Body of pancreas (tissue), 4 donors: Measurements from ENCODE around the gene CNBP. TPM values are rescaled to one million over a fixed set of nuclear protein-coding genes. Genes with fewer than 3 reads are reported as not detected.

Experiments
- ATAC-seq: fragments of 150-250 bp; one replicate; pipeline ENCODE4 v1.9.1; 2016
- DNase-seq, 4 donors: peaks; one replicate each; pipeline ENCODE4 v3.0.0-alpha.2; 2019
- H3K27ac ChIP-seq, 4 donors: fragments of 200-600 bp; sonication (generic); 1 replicate in 3 of 4; 2 replicates in 1 of 4; pipeline versions ENCODE4 v1.5.1 to v1.6.1; 2016 to 2019; ENCODE audit warnings: mild to moderate bottlenecking in 1 of 4, mixed read lengths in 1 of 4, moderate library complexity in 1 of 4
- H3K27me3 ChIP-seq, 2 donors: fragments of 200-600 bp; sonication (generic); one replicate each; pipeline ENCODE4 v1.6.0; 2016; ENCODE audit warnings: mild to moderate bottlenecking in 1 of 2
- H3K36me3 ChIP-seq, 2 donors: fragments of 200-600 bp; sonication (generic); replicated peaks in 1 of 2; 2 replicates each; pipeline ENCODE4 v1.5.1; 2016; ENCODE audit warnings: low read depth in 2 of 2; ENCODE audit not compliant: insufficient read depth in 1 of 2
- H3K4me1 ChIP-seq: fragments of 200-600 bp; sonication (generic); one replicate; pipeline ENCODE4 v1.6.0; 2016
- H3K4me3 ChIP-seq, 2 donors: fragments of 200-600 bp; sonication (generic); 1 replicate in 1 of 2; 2 replicates in 1 of 2; pipeline ENCODE4 v1.5.1; 2016 to 2019
- H3K9me3 ChIP-seq, 3 donors: fragments of 200-600 bp; sonication (generic); 1 replicate in 2 of 3; 2 replicates in 1 of 3; pipeline ENCODE4 v1.5.1; 2016
- POLR2A ChIP-seq, 3 donors: fragments of 450-650 bp; IDR thresholded peaks; one replicate each; pipeline ENCODE4 v1.6.1; 2016; ENCODE audit warnings: antibody characterized with exemption in 3 of 3, mild to moderate bottlenecking in 2 of 3
- WGBS, 2 donors: methylation state at CpG; one replicate each; pipeline ENCODE4 v1.1.5; 2017; 5-methylcytosine and 5-hydroxymethylcytosine counted together
- intact Hi-C: fragments of 100-400 bp; cut with DNase I; formaldehyde crosslinking; loops from one replicate; pipeline ENCODE4 v1.15.1; 2023
- total RNA-seq, 2 donors: library from RNA; depleted of rRNA; stranded (reverse); fragments of >200 nt; gene quantifications; one replicate each; pipeline ENCODE4 v1.1.0, GENCODE V29; 2016
- TF ChIP-seq, protein P1 (sequence below), 7 experiments: fragments of 450-650 bp in 4 of 7; fragments of 200-600 bp in 3 of 7; sonication (generic) in 3 of 7; IDR thresholded peaks; one replicate each; pipeline ENCODE4 v1.5.1; 2016 to 2019; ENCODE audit warnings: antibody characterized with exemption in 7 of 7

CNBP gene
- total RNA-seq, 2 donors from 2014 or later: 175 to 262 TPM

DNA sequence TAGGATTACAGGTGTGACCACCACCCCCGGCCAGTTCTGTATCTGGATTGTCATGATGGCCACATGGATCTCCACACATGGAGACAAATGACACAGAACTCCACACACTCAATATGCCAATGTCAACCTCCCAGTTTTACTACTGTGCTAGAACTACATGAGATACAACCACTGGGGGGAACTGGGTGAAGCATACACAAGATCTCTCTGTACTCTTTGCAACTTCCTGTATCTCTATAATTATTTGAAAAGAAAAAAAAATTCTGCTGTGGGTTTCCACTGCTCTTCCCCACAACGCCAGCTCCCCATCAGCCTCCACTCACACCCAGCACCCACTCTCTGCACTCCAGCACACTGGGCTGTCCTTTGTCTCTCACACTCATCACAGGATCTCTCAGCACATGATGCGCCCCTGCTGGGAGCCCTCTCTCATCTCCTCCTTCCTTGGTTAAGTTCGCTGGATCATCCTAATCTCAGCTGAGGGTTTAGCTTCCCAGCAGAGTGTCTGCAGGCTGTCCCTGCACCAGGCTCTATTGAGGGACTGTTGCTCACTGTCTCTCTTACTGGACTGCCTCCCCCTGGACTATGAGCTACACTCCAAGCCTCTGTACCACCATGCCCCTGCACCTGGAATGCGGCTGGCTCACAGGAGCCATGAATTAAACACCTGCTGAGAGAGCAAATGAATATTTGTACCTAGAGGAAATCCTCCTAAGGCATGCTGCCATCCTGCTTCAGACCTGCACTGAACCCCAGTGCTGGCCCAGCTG is 51.4 kb downstream of the CNBP start:
- intact Hi-C loops: no loop called here
- Histone ChIP-seq H3K27me3 (no peaks in the 10 kb centered on the region), H3K27ac (no peak overlapping the region), H3K4me3 (no peak overlapping the region), H3K9me3 (no peaks in the 10 kb centered on the region), H3K36me3 (peaks cover 0 to 31% of the 10 kb centered on the region in 2 donors), H3K4me1 (no peaks in the 10 kb centered on the region)
- TF ChIP-seq, protein P1, sequence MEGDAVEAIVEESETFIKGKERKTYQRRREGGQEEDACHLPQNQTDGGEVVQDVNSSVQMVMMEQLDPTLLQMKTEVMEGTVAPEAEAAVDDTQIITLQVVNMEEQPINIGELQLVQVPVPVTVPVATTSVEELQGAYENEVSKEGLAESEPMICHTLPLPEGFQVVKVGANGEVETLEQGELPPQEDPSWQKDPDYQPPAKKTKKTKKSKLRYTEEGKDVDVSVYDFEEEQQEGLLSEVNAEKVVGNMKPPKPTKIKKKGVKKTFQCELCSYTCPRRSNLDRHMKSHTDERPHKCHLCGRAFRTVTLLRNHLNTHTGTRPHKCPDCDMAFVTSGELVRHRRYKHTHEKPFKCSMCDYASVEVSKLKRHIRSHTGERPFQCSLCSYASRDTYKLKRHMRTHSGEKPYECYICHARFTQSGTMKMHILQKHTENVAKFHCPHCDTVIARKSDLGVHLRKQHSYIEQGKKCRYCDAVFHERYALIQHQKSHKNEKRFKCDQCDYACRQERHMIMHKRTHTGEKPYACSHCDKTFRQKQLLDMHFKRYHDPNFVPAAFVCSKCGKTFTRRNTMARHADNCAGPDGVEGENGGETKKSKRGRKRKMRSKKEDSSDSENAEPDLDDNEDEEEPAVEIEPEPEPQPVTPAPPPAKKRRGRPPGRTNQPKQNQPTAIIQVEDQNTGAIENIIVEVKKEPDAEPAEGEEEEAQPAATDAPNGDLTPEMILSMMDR (IDR thresholded peaks at IDR 0.05): no peak
- no peak for TF ChIP-seq POLR2A (IDR thresholded peaks at IDR 0.05)
- WGBS, 2 donors: 85 to 87% methylated on average over 5 of the region's 5 CpGs
- ATAC-seq (no peak), DNase-seq (no peak)

DNA sequence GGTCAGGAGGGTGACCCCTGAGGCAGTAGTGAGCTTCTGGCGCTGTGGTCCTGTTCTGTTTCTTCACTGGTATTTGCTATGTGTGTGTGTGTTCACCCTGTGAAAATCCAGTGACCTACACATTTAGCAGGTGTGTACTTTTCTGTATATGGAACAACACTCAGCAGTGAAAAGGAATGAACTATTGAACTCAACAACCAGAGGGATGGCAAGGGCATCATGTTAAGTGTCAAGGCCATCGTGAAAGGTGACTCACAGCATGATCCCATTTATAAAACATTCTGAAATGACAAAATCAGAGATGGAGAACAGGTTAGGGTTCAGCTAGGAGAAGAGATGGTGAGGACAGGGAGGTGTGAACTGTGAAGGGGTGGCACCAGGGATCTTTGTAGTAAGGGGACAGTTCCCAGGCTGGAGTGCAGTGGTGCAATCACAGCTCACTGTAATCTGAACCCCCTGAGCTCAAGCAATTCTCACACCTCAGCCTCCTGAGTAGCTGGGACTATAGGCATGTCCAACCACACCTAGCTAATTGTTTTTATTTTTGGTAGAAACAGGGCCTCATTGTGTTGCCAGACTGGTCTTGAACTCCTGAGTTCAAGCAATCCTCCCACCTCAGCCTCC is 52.1 kb downstream of the CNBP start:
- no peak for TF ChIP-seq POLR2A (IDR thresholded peaks at IDR 0.05)
- TF ChIP-seq, protein P1 (IDR thresholded peaks at IDR 0.05): no peak
- H3K4me3 ChIP-seq: no peak overlapping the region

DNA sequence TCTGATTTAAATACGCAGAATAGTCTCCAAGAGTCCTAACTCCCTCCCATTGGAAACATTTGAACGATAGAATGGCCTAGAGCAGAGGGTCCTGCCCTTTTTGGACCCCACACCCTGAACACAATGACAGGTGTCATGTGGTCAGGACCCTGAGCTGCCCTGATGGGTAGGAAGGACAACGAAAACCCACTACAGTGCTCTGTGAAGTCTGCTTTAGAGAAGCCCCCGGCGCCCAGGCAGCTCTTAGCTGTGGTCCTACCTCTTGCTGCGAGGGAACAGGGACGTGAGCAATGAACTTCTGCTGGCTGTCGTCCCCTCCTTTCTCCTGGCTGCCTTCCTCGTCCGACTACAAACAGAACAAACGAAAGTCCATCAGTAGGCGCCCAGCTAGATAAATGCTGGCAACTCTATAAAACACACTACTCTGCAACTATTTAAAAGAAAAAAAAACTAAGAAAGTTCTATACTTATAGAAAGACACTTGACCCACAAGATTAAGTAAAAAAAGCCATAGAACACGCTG is 53.3 kb downstream of the CNBP start:
- no peak for ATAC-seq
- no peak for DNase-seq
- intact Hi-C loops: no loop called here
- Histone ChIP-seq H3K4me1 (no peaks in the 10 kb centered on the region), H3K4me3 (no peak overlapping the region), H3K27ac (no peak overlapping the region), H3K36me3 (peaks cover 0 to 31% of the 10 kb centered on the region in 2 donors), H3K9me3 (no peaks in the 10 kb centered on the region), H3K27me3 (no peaks in the 10 kb centered on the region)
- TF ChIP-seq, protein P1 (IDR thresholded peaks at IDR 0.05): no peak
- no peak for TF ChIP-seq POLR2A (IDR thresholded peaks at IDR 0.05)
- 80 to 85% methylated on average over 9 to 13 of the region's 13 CpGs for WGBS, 2 donors

More for the DNA sequence above, 52.1 kb downstream of the CNBP start:
- ATAC-seq (no peak), DNase-seq (no peak)
- Histone ChIP-seq H3K27ac (no peak overlapping the region), H3K36me3 (peaks cover 0 to 31% of the 10 kb centered on the region in 2 donors), H3K9me3 (no peaks in the 10 kb centered on the region), H3K27me3 (no peaks in the 10 kb centered on the region), H3K4me1 (no peaks in the 10 kb centered on the region)
- 68 to 75% methylated on average over 2 of the region's 2 CpGs for WGBS, 2 donors
- intact Hi-C loops: no loop called here

DNA sequence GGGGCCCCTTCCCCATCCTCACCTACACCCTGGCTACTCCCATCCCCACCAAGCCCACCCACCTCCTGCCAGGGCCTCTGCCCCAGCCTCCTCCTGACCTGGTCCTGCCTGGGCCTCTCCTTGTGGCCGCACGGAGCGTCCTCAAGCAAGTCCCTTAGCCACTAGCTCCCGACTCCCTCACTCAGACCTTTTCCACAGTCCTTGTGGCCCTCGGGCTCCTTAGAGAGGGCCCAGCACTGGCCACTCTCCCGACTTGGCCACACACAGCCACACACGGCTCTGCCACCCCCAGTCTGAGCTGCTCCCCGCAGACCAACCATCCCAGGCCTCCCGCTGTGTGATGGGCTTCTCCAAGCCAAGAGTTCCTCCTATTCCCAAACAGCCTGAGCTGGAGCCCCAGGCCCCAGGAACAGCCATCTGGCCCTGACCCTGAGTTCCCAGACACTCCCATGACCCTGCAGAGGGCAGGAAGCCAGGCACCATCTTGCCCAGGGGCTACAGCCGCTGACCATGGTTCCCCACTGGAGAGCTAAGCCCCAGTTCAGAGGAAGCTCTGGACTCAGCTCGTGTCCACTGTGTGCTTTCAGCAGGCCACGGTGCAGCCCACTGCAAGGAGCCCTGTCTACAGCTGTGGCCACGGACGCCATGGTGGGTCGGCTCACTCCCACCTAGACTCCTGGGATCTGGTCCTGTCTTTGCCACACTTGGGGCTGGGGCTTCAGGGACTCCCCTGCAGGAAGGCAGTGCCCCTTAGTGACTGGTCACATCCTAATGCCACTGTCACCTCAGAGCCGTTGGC is 55.1 kb downstream of the CNBP start:
- WGBS, 2 donors: 90 to 92% methylated on average over 10 to 16 of the region's 16 CpGs
- Histone ChIP-seq H3K4me3 (no peak overlapping the region), H3K9me3 (no peaks in the 10 kb centered on the region), H3K27me3 (no peaks in the 10 kb centered on the region), H3K36me3 (peaks cover 0 to 27% of the 10 kb centered on the region in 2 donors), H3K4me1 (peaks cover 2% of the 10 kb centered on the region), H3K27ac (no peak overlapping the region)
- DNase-seq (no peak), ATAC-seq (no peak)
- TF ChIP-seq, protein P1 (IDR thresholded peaks at IDR 0.05): no peak
- TF ChIP-seq POLR2A (IDR thresholded peaks at IDR 0.05): no peak
- intact Hi-C loops: no loop called here
